Liver (tissue), 9 donors: ENCODE results near the gene ZNRF2. TPM values are rescaled to one million over a fixed set of nuclear protein-coding genes. Genes with fewer than 3 reads are reported as not detected.

Source experiments
- DNase-seq: peaks from one replicate; pipeline ENCODE4 v3.0.0-alpha.2; 2017; ENCODE audit warnings: low spot score
- H3K27ac ChIP-seq, 2 donors: one replicate each; pipeline ENCODE4 v1.7.0; 2013; ENCODE audit warnings: inconsistent platforms in 2 of 2, low read length in 2 of 2, control low read depth in 1 of 2, low read depth in 1 of 2, mild to moderate bottlenecking in 1 of 2
- H3K27me3 ChIP-seq, 4 donors: one replicate each; pipeline versions ENCODE4 v1.6.1 to v1.7.0; 2013; ENCODE audit warnings: low read length in 3 of 4, inconsistent platforms in 1 of 4, mild to moderate bottlenecking in 1 of 4, moderate library complexity in 1 of 4; ENCODE audit not compliant: control insufficient read depth in 4 of 4, insufficient read depth in 4 of 4
- H3K36me3 ChIP-seq, 4 donors: one replicate each; pipeline versions ENCODE4 v1.6.1 to v1.7.0; 2013; ENCODE audit warnings: low read length in 3 of 4, mild to moderate bottlenecking in 3 of 4, low read depth in 1 of 4, moderate library complexity in 1 of 4; ENCODE audit not compliant: control insufficient read depth in 4 of 4, insufficient read depth in 3 of 4
- H3K4me1 ChIP-seq, 4 donors: one replicate each; pipeline versions ENCODE4 v1.6.1 to v1.7.0; 2013; ENCODE audit warnings: low read length in 3 of 4, mild to moderate bottlenecking in 3 of 4, moderate library complexity in 1 of 4; ENCODE audit not compliant: control insufficient read depth in 4 of 4, insufficient read depth in 4 of 4
- H3K4me3 ChIP-seq, 3 donors: one replicate each; pipeline versions ENCODE4 v1.6.1 to v1.7.0; 2013; ENCODE audit warnings: low read length in 3 of 3, control low read depth in 1 of 3, low read depth in 1 of 3, mild to moderate bottlenecking in 1 of 3
- H3K9ac ChIP-seq, 2 donors: one replicate each; pipeline ENCODE4 v1.7.0; 2013; ENCODE audit warnings: low read length in 2 of 2, mild to moderate bottlenecking in 2 of 2, moderate library complexity in 2 of 2, control low read depth in 1 of 2, low read depth in 1 of 2
- H3K9me3 ChIP-seq, 4 donors: one replicate each; pipeline versions ENCODE4 v1.6.1 to v1.7.0; 2013; ENCODE audit warnings: low read length in 3 of 4; ENCODE audit not compliant: control insufficient read depth in 4 of 4
- ATF3 ChIP-seq: IDR thresholded peaks from 2 replicates; pipeline ENCODE4 v1.6.1; 2016; ENCODE audit warnings: antibody characterized with exemption
- CTCF ChIP-seq: fragments of 150-350 bp; IDR thresholded peaks from 2 replicates; pipeline ENCODE4 v1.5.1; 2017; ENCODE audit warnings: improper control_type of control experiment, low read depth, low read length; ENCODE audit not compliant: missing input control
- EGR1 ChIP-seq, 2 donors: IDR thresholded peaks; 2 replicates each; pipeline ENCODE4 v1.6.1; 2016 to 2018; ENCODE audit warnings: antibody characterized with exemption in 2 of 2, low read depth in 2 of 2
- FOXA1 ChIP-seq: IDR thresholded peaks from 2 replicates; pipeline ENCODE4 v1.6.1; 2016; ENCODE audit warnings: antibody characterized with exemption
- FOXA2 ChIP-seq: IDR thresholded peaks from 2 replicates; pipeline ENCODE4 v1.6.1; 2016; ENCODE audit warnings: antibody characterized with exemption
- GABPA ChIP-seq, 2 donors: IDR thresholded peaks in 1 of 2; conservative IDR thresholded peaks in 1 of 2; 2 replicates each; pipeline ENCODE4 v1.6.1; 2016; ENCODE audit warnings: antibody characterized with exemption in 2 of 2, mild to moderate bottlenecking in 1 of 2, moderate library complexity in 1 of 2
- HNF4A ChIP-seq, 2 donors: conservative IDR thresholded peaks; 2 replicates each; pipeline ENCODE4 v1.6.1; 2016; ENCODE audit warnings: antibody characterized with exemption in 2 of 2, mild to moderate bottlenecking in 2 of 2
- HNF4G ChIP-seq: IDR thresholded peaks from 2 replicates; pipeline ENCODE4 v1.6.1; 2016; ENCODE audit warnings: antibody characterized with exemption
- JUND ChIP-seq, 2 donors: IDR thresholded peaks; 2 replicates each; pipeline ENCODE4 v1.6.1; 2016; ENCODE audit warnings: antibody characterized with exemption in 2 of 2
- MAX ChIP-seq: IDR thresholded peaks from 2 replicates; pipeline ENCODE4 v1.6.1; 2016; ENCODE audit warnings: antibody characterized with exemption
- NR2F2 ChIP-seq: IDR thresholded peaks from 2 replicates; pipeline ENCODE4 v1.6.1; 2016; ENCODE audit warnings: antibody characterized with exemption
- RAD21 ChIP-seq, 2 donors: IDR thresholded peaks; 2 replicates each; pipeline ENCODE4 v1.6.1; 2016; ENCODE audit warnings: antibody characterized with exemption in 2 of 2, mild to moderate bottlenecking in 2 of 2
- REST ChIP-seq: IDR thresholded peaks from 2 replicates; pipeline ENCODE4 v1.6.1; 2016; ENCODE audit warnings: antibody characterized with exemption, mild to moderate bottlenecking
- RXRA ChIP-seq, 2 donors: IDR thresholded peaks; 2 replicates each; pipeline ENCODE4 v1.6.1; 2017 to 2018; ENCODE audit warnings: antibody characterized with exemption in 2 of 2, mild to moderate bottlenecking in 1 of 2
- SP1 ChIP-seq: IDR thresholded peaks from 2 replicates; pipeline ENCODE4 v1.6.1; 2018; ENCODE audit warnings: antibody characterized with exemption, mild to moderate bottlenecking
- TAF1 ChIP-seq: conservative IDR thresholded peaks from 2 replicates; pipeline ENCODE4 v1.6.1; 2016; ENCODE audit warnings: antibody characterized with exemption, mild to moderate bottlenecking
- YY1 ChIP-seq: IDR thresholded peaks from 2 replicates; pipeline ENCODE4 v1.6.1; 2016; ENCODE audit warnings: antibody characterized with exemption, mild to moderate bottlenecking
- ZBTB33 ChIP-seq: IDR thresholded peaks from 2 replicates; pipeline ENCODE4 v1.6.1; 2016; ENCODE audit warnings: antibody characterized with exemption
- WGBS: extraction: QIAGEN DNeasy Blood & Tissue Kit; methylation state at CpG from one replicate; pipeline ENCODE4 v1.1.7; 2013; 5-methylcytosine and 5-hydroxymethylcytosine counted together
- polyA plus RNA-seq, 2 donors: library from polyadenylated mRNA; stranded (reverse) in 1 of 2; unstranded in 1 of 2; fragments of 200-250 nt in 1 of 2; fragments of >200 nt in 1 of 2; fragmentation: Nextera tagmentation in 1 of 2; extraction: Ambion mirVana in 1 of 2; gene quantifications; one replicate each; pipeline versions ENCODE4 v1.2.1 to v1.2.3, GENCODE V29; 2013 to 2015
- total RNA-seq, 2 donors: library from RNA; depleted of rRNA; stranded (reverse); fragments of >200 nt; gene quantifications; one replicate each; pipeline ENCODE4 v1.2.3, GENCODE V29; 2014
- donor health status: healthy.
- donor health status: healthy.
- donor health status: healthy.
- donor health status: healthy.
- donor health status: healthy.

The ZNRF2 gene
- total and polyA plus RNA-seq, 4 donors: 6.9 to 30.0 (median 12.7) TPM

GRCh38 chr7:30353932-30354607 is 69.7 kb downstream of the ZNRF2 start:
- no peaks in the 10 kb centered on the region for H3K27me3 ChIP-seq
- TF ChIP-seq HNF4G (no peak), SP1 (no peak), EGR1 (IDR thresholded peaks at IDR 0.05; ENCODE audit: low read depth in 2 of 2) (no peak), RXRA (IDR thresholded peaks at IDR 0.05) (no peak), REST (no peak), MAX (no peak), JUND (IDR thresholded peaks at IDR 0.05) (no peak), HNF4A (conservative IDR thresholded peaks at IDR 0.05) (no peak), ATF3 (no peak), RAD21 (IDR thresholded peaks at IDR 0.05) (no peak), TAF1 (no peak), NR2F2 (no peak), FOXA1 (no peak), FOXA2 (no peak), ZBTB33 (no peak), CTCF (no peak), GABPA (IDR thresholded peaks at IDR 0.05 in 1 of 2, conservative IDR thresholded peaks at IDR 0.05 in 1 of 2) (no peak), YY1 (no peak)
- no peak overlapping the region for H3K27ac ChIP-seq
- peaks cover 0 to 3% (median 0%) of the 10 kb centered on the region in 4 donors for H3K36me3 ChIP-seq
- WGBS: 94% methylated on average over 3 of the region's 3 CpGs
- no peak for DNase-seq
- no peak overlapping the region for H3K4me3 ChIP-seq
- H3K4me1 ChIP-seq: peaks cover 0 to 3% (median under 1%) of the 10 kb centered on the region in 4 donors
- no peaks in the 10 kb centered on the region for H3K9me3 ChIP-seq
- no peak overlapping the region for H3K9ac ChIP-seq
